HL-60 (cell line): ENCODE data around the gene ROBO1.

Experiments used
- GABPA ChIP-seq: IDR thresholded peaks from 2 replicates; pipeline ENCODE4 v1.6.1; 2012; ENCODE audit warnings: low read depth
- POLR2AphosphoS5 ChIP-seq: IDR thresholded peaks from 2 replicates; pipeline ENCODE4 v1.6.1; 2012; ENCODE audit warnings: low read depth
- TF ChIP-seq, protein P1 (sequence below): IDR thresholded peaks from one replicate; pipeline ENCODE4 v1.5.1; 2011; ENCODE audit warnings: low read length, control low read depth, inconsistent platforms; ENCODE audit not compliant: insufficient read depth
- TF ChIP-seq, protein P2 (sequence below): IDR thresholded peaks from 2 replicates; pipeline ENCODE4 v1.6.1; 2012; ENCODE audit warnings: low read depth; ENCODE audit not compliant: insufficient replicate concordance

- TF ChIP-seq, protein P1, sequence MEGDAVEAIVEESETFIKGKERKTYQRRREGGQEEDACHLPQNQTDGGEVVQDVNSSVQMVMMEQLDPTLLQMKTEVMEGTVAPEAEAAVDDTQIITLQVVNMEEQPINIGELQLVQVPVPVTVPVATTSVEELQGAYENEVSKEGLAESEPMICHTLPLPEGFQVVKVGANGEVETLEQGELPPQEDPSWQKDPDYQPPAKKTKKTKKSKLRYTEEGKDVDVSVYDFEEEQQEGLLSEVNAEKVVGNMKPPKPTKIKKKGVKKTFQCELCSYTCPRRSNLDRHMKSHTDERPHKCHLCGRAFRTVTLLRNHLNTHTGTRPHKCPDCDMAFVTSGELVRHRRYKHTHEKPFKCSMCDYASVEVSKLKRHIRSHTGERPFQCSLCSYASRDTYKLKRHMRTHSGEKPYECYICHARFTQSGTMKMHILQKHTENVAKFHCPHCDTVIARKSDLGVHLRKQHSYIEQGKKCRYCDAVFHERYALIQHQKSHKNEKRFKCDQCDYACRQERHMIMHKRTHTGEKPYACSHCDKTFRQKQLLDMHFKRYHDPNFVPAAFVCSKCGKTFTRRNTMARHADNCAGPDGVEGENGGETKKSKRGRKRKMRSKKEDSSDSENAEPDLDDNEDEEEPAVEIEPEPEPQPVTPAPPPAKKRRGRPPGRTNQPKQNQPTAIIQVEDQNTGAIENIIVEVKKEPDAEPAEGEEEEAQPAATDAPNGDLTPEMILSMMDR = no peak
- TF ChIP-seq POLR2AphosphoS5 (no peak), GABPA (no peak)
- TF ChIP-seq, protein P2, sequence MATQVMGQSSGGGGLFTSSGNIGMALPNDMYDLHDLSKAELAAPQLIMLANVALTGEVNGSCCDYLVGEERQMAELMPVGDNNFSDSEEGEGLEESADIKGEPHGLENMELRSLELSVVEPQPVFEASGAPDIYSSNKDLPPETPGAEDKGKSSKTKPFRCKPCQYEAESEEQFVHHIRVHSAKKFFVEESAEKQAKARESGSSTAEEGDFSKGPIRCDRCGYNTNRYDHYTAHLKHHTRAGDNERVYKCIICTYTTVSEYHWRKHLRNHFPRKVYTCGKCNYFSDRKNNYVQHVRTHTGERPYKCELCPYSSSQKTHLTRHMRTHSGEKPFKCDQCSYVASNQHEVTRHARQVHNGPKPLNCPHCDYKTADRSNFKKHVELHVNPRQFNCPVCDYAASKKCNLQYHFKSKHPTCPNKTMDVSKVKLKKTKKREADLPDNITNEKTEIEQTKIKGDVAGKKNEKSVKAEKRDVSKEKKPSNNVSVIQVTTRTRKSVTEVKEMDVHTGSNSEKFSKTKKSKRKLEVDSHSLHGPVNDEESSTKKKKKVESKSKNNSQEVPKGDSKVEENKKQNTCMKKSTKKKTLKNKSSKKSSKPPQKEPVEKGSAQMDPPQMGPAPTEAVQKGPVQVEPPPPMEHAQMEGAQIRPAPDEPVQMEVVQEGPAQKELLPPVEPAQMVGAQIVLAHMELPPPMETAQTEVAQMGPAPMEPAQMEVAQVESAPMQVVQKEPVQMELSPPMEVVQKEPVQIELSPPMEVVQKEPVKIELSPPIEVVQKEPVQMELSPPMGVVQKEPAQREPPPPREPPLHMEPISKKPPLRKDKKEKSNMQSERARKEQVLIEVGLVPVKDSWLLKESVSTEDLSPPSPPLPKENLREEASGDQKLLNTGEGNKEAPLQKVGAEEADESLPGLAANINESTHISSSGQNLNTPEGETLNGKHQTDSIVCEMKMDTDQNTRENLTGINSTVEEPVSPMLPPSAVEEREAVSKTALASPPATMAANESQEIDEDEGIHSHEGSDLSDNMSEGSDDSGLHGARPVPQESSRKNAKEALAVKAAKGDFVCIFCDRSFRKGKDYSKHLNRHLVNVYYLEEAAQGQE = no peak
Observed at GRCh38 chr3:79385211-79385610, 382.6 kb downstream of the ROBO1 start.
